ENCODE measurements around the gene NCSTN. TPM values are rescaled to one million over a fixed set of nuclear protein-coding genes. Genes with fewer than 3 reads are reported as not detected.

The NCSTN gene
- total RNA-seq, 1 experiment from 2014 or later = 67.8 TPM

GRCh38 chr1:160403244-160403643 is 60.1 kb downstream of the NCSTN start:
- Histone ChIP-seq H3K4me1 (ENCODE audit: insufficient read depth, low read length) (peaks cover 32% of the 10 kb centered on the region; the same call in 1 of the 2 replicates), H3K9ac (ENCODE audit: extremely low read depth, insufficient read length, low read length) (no peak overlapping the region), H3K14ac (ENCODE audit: insufficient read depth, low read length) (no peak overlapping the region), H3K18ac (ENCODE audit: insufficient read length, low read depth, low read length) (no peak overlapping the region), H3K9me3 (ENCODE audit: control insufficient read depth, low read depth, low read length) (no peaks in the 10 kb centered on the region), H4K5ac (ENCODE audit: insufficient read length, low read depth, low read length) (no peak overlapping the region), H2BK15ac (ENCODE audit: low read depth, low read length) (no peak overlapping the region), H2BK12ac (ENCODE audit: insufficient read length, low read depth, low read length) (no peak overlapping the region), H3K27ac (ENCODE audit: insufficient read length, low read depth, low read length) (no peak overlapping the region), H3T11ph (ENCODE audit: low read length) (no peak overlapping the region), H3K23me2 (ENCODE audit: insufficient read length, low read depth, low read length, poor library complexity, severe bottlenecking) (peaks cover 17% of the 10 kb centered on the region), H3K27me3 (ENCODE audit: insufficient read depth, low read length) (no peaks in the 10 kb centered on the region), H3K23ac (ENCODE audit: insufficient read length, low read depth, low read length) (no peak overlapping the region), H4K91ac (ENCODE audit: insufficient read length, low read depth, low read length) (no peak overlapping the region), H3K4ac (ENCODE audit: low read depth, low read length) (no peak overlapping the region), H4K20me1 (ENCODE audit: control insufficient read depth, insufficient read depth, insufficient read length) (no peaks in the 10 kb centered on the region), H2AFZ (ENCODE audit: low read length) (no peak overlapping the region), H3K79me1 (ENCODE audit: insufficient read depth, low read depth, low read length, poor library complexity, severe bottlenecking) (no peaks in the 10 kb centered on the region), H2BK20ac (ENCODE audit: low read depth, low read length, poor library complexity, severe bottlenecking) (no peak overlapping the region), H2BK120ac (ENCODE audit: low read depth, low read length, poor library complexity, severe bottlenecking) (no peak overlapping the region), H2BK5ac (ENCODE audit: insufficient read length, low read length) (no peak overlapping the region), H3K56ac (ENCODE audit: insufficient read length, low read depth, low read length) (no peak overlapping the region), H2AK5ac (ENCODE audit: insufficient read length, low read length) (no peak overlapping the region), H3K4me2 (ENCODE audit: insufficient read depth, insufficient read length, low read length) (no peak overlapping the region), H3K79me2 (ENCODE audit: insufficient read depth, low read length) (peaks cover 24% of the 10 kb centered on the region; the same call in 1 of the 2 replicates), H4K8ac (replicated peaks; ENCODE audit: insufficient read length, low read depth, low read length) (no peak overlapping the region)
- TF ChIP-seq CTCF (conservative IDR thresholded peaks at IDR 0.05) = no peak
- Mint-ChIP-seq H3K9me3 (no peaks in the 10 kb centered on the region), H3K36me3 (ENCODE audit: insufficient read depth in 1 of 3, low read depth in 3 of 3) (peaks cover 4 to 19% (median 7%) of the 10 kb centered on the region in 3 experiments; a peak in 6 of 7 replicates), H3K27me3 (ENCODE audit: low read depth) (no peaks in the 10 kb centered on the region), H3K4me3 (peak overlapping the region in 1 of 2 experiments; percentile 91; a peak in 1 of 5 replicates), H3K27ac (peak overlapping the region in 2 of 3 experiments; percentile 65 to 68; a peak in 3 of 7 replicates), H3K4me1 (peaks cover 79% of the 10 kb centered on the region in 2 experiments)
- no peak for DNase-seq
- no CpG with 5 or more reads among the region's 3 CpGs for WGBS (ENCODE audit: extremely low coverage, insufficient read length, low lambda C conversion rate)

All from H9 (cell line).